ENCODE measurements around the gene C2CD2L. TPM values are rescaled to one million over a fixed set of nuclear protein-coding genes. Genes with fewer than 3 reads are reported as not detected.

The C2CD2L gene
- total RNA-seq, 1 experiment from 2014 or later, result 6.4 TPM

GRCh38 chr11:119100994-119101758 is 6.0 kb upstream of the C2CD2L start (continued):
- TF ChIP-seq NR1H2 (CRISPR knock-in tag; IDR thresholded peaks at IDR 0.05), result no peak
- TF ChIP-seq E2F1 (CRISPR knock-in tag; IDR thresholded peaks at IDR 0.05), result no peak
- TF ChIP-seq FOXJ3 (CRISPR knock-in tag; IDR thresholded peaks at IDR 0.05; ENCODE audit: borderline replicate concordance), result no peak
- no peak for TF ChIP-seq MYBL2 (CRISPR knock-in tag; IDR thresholded peaks at IDR 0.05)
- peak; percentile 51; the same call in 1 of the 2 replicates for TF ChIP-seq FOXK1 (CRISPR knock-in tag; IDR thresholded peaks at IDR 0.05)
- no peak for TF ChIP-seq USF2 (CRISPR knock-in tag; IDR thresholded peaks at IDR 0.05)
- TF ChIP-seq ETV6 (CRISPR knock-in tag; IDR thresholded peaks at IDR 0.05), result no peak
- TF ChIP-seq IRF1 (CRISPR knock-in tag; IDR thresholded peaks at IDR 0.05), result 0 out of 2 replicates have a peak, but pooled peaks have one; percentile 23
- no peak for TF ChIP-seq IRF2 (CRISPR knock-in tag; IDR thresholded peaks at IDR 0.05; ENCODE audit: borderline replicate concordance, low read depth)
- TF ChIP-seq ATF6 (CRISPR knock-in tag; IDR thresholded peaks at IDR 0.05), result no peak
- TF ChIP-seq HMGXB4 (CRISPR knock-in tag; IDR thresholded peaks at IDR 0.05), result no peak
- no peak for TF ChIP-seq SMAD4 (CRISPR knock-in tag; IDR thresholded peaks at IDR 0.05)
- TF ChIP-seq NR2C2 (CRISPR knock-in tag; IDR thresholded peaks at IDR 0.05), result no peak
- no peak for TF ChIP-seq PREB (CRISPR knock-in tag; IDR thresholded peaks at IDR 0.05; ENCODE audit: borderline replicate concordance)
- TF ChIP-seq ZNF423 (CRISPR knock-in tag; IDR thresholded peaks at IDR 0.05), result no peak
- TF ChIP-seq ARID4B (CRISPR knock-in tag; IDR thresholded peaks at IDR 0.05; ENCODE audit: borderline replicate concordance), result no peak
